SHP77 (cell line): ENCODE measurements around the gene GPRASP1.
"Not testable (repeated sequence)": the region's sequence is repeated elsewhere in the genome, so short reads cannot be mapped to it uniquely, and the experiment has no call there.

Experiments
- DNase-seq, 2 experiments: peaks; one replicate each; lab custom pipeline; 2025; lab: John Stamatoyannopoulos, UW

Gene GPRASP1

GRCh38 chrX:102651242-102652011 lies at the start of gene GPRASP1:
Gene GPRASP1, plus strand, starts transcription at chrX:102651483. Its CDS starts 2,431 bp downstream, at chrX:102653914.
- no peak for DNase-seq

- DNase-seq = no peak
These were observed 47.0 kb upstream of the GPRASP1 start for GRCh38 chrX:102604327-102604726.

GRCh38 chrX:102606115-102606514 lies 45.2 kb upstream of the GPRASP1 start:
- no peak for DNase-seq

GRCh38 chrX:102610905-102611304 lies 40.4 kb upstream of the GPRASP1 start:
- no peak for DNase-seq

- no peak for DNase-seq
These were observed 27.2 kb upstream of the GPRASP1 start for GRCh38 chrX:102624105-102624504.

GRCh38 chrX:102627640-102628039 lies 23.6 kb upstream of the GPRASP1 start:
- DNase-seq = no peak

GRCh38 chrX:102637561-102637960 lies 13.7 kb upstream of the GPRASP1 start:
- DNase-seq = no peak

GRCh38 chrX:102650903-102651241 lies 411 bp upstream of the GPRASP1 start:
- no peak for DNase-seq

- no peak for DNase-seq
These were observed 877 bp downstream of the GPRASP1 start for GRCh38 chrX:102652031-102652688.

- DNase-seq = no peak
These were observed 3.4 kb downstream of the GPRASP1 start for GRCh38 chrX:102654696-102655095.

- no peak for DNase-seq
These were observed 7.3 kb downstream of the GPRASP1 start for GRCh38 chrX:102658556-102658955.

GRCh38 chrX:102659790-102660757 lies 8.8 kb downstream of the GPRASP1 start:
- DNase-seq = peak; percentile 47 to 67

GRCh38 chrX:102663820-102664219 lies 12.5 kb downstream of the GPRASP1 start:
- not testable (repeated sequence) for DNase-seq

- DNase-seq = not testable (repeated sequence)
These were observed 15.8 kb downstream of the GPRASP1 start for GRCh38 chrX:102667034-102667433.

- no peak for DNase-seq
These were observed 18.2 kb downstream of the GPRASP1 start for GRCh38 chrX:102669526-102669925.

GRCh38 chrX:102672856-102673255 lies 21.6 kb downstream of the GPRASP1 start:
- DNase-seq = no peak

GRCh38 chrX:102677479-102677878 lies 26.2 kb downstream of the GPRASP1 start:
- not testable (repeated sequence) for DNase-seq

GRCh38 chrX:102684772-102685520 lies 33.7 kb downstream of the GPRASP1 start:
- DNase-seq = no peak

- DNase-seq = no peak
These were observed 43.5 kb downstream of the GPRASP1 start for GRCh38 chrX:102694749-102695148.

- no peak for DNase-seq
These were observed 45.0 kb downstream of the GPRASP1 start for GRCh38 chrX:102696306-102696705.

GRCh38 chrX:102697494-102697893 lies 46.2 kb downstream of the GPRASP1 start:
- DNase-seq = no peak
